Measurements from ENCODE around the gene DNAJC8.

The DNAJC8 gene

GRCh38 chr1:28175955-28176485 lies 56.8 kb downstream of the DNAJC8 start:
- Histone ChIP-seq H3K9ac (ENCODE audit: low read depth, low read length) (no peak overlapping the region), H3K4me3 (ENCODE audit: low read length) (no peak overlapping the region), H3K36me3 (ENCODE audit: insufficient read depth, low read length) (no peaks in the 10 kb centered on the region), H3K27me3 (ENCODE audit: control insufficient read depth, insufficient read depth, low read length) (peaks cover 8% of the 10 kb centered on the region), H3K4me1 (ENCODE audit: control insufficient read depth, insufficient read depth, low read length) (peaks cover 9% of the 10 kb centered on the region), H3K4me2 (ENCODE audit: low read length) (no peak overlapping the region), H3K9me3 (replicated peaks; ENCODE audit: low read length) (no peaks in the 10 kb centered on the region)

- Histone ChIP-seq H3K4me2 (ENCODE audit: low read length) (no peak overlapping the region), H3K4me3 (ENCODE audit: low read length) (no peak overlapping the region), H3K9ac (ENCODE audit: low read depth, low read length) (no peak overlapping the region), H3K4me1 (ENCODE audit: control insufficient read depth, insufficient read depth, low read length) (peaks cover 9% of the 10 kb centered on the region), H3K36me3 (ENCODE audit: insufficient read depth, low read length) (no peaks in the 10 kb centered on the region), H3K9me3 (replicated peaks; ENCODE audit: low read length) (no peaks in the 10 kb centered on the region), H3K27me3 (ENCODE audit: control insufficient read depth, insufficient read depth, low read length) (peaks cover 8% of the 10 kb centered on the region)
Measured at GRCh38 chr1:28173980-28174297, 58.9 kb downstream of the DNAJC8 start.

- Histone ChIP-seq H3K27me3 (ENCODE audit: control insufficient read depth, insufficient read depth, low read length) (peaks cover 8% of the 10 kb centered on the region), H3K36me3 (ENCODE audit: insufficient read depth, low read length) (no peaks in the 10 kb centered on the region), H3K4me3 (ENCODE audit: low read length) (no peak overlapping the region), H3K9me3 (replicated peaks; ENCODE audit: low read length) (no peaks in the 10 kb centered on the region), H3K9ac (ENCODE audit: low read depth, low read length) (no peak overlapping the region), H3K4me1 (ENCODE audit: control insufficient read depth, insufficient read depth, low read length) (peaks cover 9% of the 10 kb centered on the region), H3K4me2 (ENCODE audit: low read length) (no peak overlapping the region)
Measured at GRCh38 chr1:28173151-28173979, 59.5 kb downstream of the DNAJC8 start.

- no peaks in the 10 kb centered on the region for H3K36me3 ChIP-seq (ENCODE audit: insufficient read depth, low read length)
- no peak overlapping the region for H3K4me3 ChIP-seq (ENCODE audit: low read length)
- H3K9ac ChIP-seq (ENCODE audit: low read depth, low read length), result no peak overlapping the region
- H3K9me3 ChIP-seq (replicated peaks; ENCODE audit: low read length), result no peaks in the 10 kb centered on the region
- H3K27me3 ChIP-seq (ENCODE audit: control insufficient read depth, insufficient read depth, low read length), result peaks cover 7% of the 10 kb centered on the region
- peak overlapping the region; percentile 31 for H3K4me2 ChIP-seq (ENCODE audit: low read length)
- H3K4me1 ChIP-seq (ENCODE audit: control insufficient read depth, insufficient read depth, low read length), result peaks cover 9% of the 10 kb centered on the region
Measured at GRCh38 chr1:28172713-28173150, 60.1 kb downstream of the DNAJC8 start.

GRCh38 chr1:28171246-28171645 lies 61.6 kb downstream of the DNAJC8 start:
- Histone ChIP-seq H3K27me3 (ENCODE audit: control insufficient read depth, insufficient read depth, low read length) (no peaks in the 10 kb centered on the region), H3K4me2 (ENCODE audit: low read length) (no peak overlapping the region), H3K36me3 (ENCODE audit: insufficient read depth, low read length) (no peaks in the 10 kb centered on the region), H3K4me1 (ENCODE audit: control insufficient read depth, insufficient read depth, low read length) (peaks cover 9% of the 10 kb centered on the region), H3K9ac (ENCODE audit: low read depth, low read length) (no peak overlapping the region), H3K4me3 (ENCODE audit: low read length) (no peak overlapping the region), H3K9me3 (replicated peaks; ENCODE audit: low read length) (no peaks in the 10 kb centered on the region)

DNA sequence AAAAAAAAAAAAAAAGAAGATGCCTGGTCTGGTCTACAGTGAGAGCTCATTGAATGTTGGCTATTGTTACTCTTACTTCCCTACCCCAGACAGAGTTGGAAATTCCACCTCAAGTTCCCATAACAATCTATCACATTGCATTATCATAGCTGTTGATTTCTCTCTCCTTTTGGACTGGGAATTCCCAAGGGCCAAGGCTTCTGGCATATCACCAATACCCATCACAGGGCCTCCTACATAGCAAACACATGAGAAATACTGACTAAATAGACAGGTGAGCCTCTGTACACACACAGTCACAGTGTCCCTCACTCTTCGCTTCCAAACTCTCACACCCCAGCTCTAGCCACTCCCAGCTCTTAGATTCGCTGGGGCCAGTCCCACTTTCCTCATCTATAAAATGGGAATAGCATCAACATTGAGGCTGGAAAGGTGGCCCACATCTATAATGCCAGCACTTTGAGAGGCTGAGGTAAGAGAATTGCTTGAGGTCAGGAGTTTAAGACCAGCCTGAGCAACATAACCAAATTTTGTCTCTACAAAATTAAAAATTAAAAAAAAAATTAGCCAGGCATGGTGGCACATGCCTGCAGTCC lies 62.7 kb downstream of the DNAJC8 start:
- H3K4me2 ChIP-seq (ENCODE audit: low read length), result no peak overlapping the region
- peaks cover 9% of the 10 kb centered on the region for H3K4me1 ChIP-seq (ENCODE audit: control insufficient read depth, insufficient read depth, low read length)
- no peak overlapping the region for H3K4me3 ChIP-seq (ENCODE audit: low read length)
- H3K36me3 ChIP-seq (ENCODE audit: insufficient read depth, low read length), result no peaks in the 10 kb centered on the region
- H3K9ac ChIP-seq (ENCODE audit: low read depth, low read length), result no peak overlapping the region
- H3K9me3 ChIP-seq (replicated peaks; ENCODE audit: low read length), result no peaks in the 10 kb centered on the region
- no peaks in the 10 kb centered on the region for H3K27me3 ChIP-seq (ENCODE audit: control insufficient read depth, insufficient read depth, low read length)

GRCh38 chr1:28163496-28164161 lies 69.2 kb downstream of the DNAJC8 start:
- Histone ChIP-seq H3K36me3 (ENCODE audit: insufficient read depth, low read length) (no peaks in the 10 kb centered on the region), H3K9me3 (replicated peaks; ENCODE audit: low read length) (no peaks in the 10 kb centered on the region), H3K4me1 (ENCODE audit: control insufficient read depth, insufficient read depth, low read length) (peaks cover 9% of the 10 kb centered on the region), H3K9ac (ENCODE audit: low read depth, low read length) (no peak overlapping the region), H3K27me3 (ENCODE audit: control insufficient read depth, insufficient read depth, low read length) (peaks cover 6% of the 10 kb centered on the region), H3K4me3 (ENCODE audit: low read length) (no peak overlapping the region), H3K4me2 (ENCODE audit: low read length) (no peak overlapping the region)

- H3K27me3 ChIP-seq (ENCODE audit: control insufficient read depth, insufficient read depth, low read length), result peaks cover 6% of the 10 kb centered on the region
- H3K36me3 ChIP-seq (ENCODE audit: insufficient read depth, low read length), result no peaks in the 10 kb centered on the region
- no peak overlapping the region for H3K4me2 ChIP-seq (ENCODE audit: low read length)
- no peak overlapping the region for H3K9ac ChIP-seq (ENCODE audit: low read depth, low read length)
- H3K4me3 ChIP-seq (ENCODE audit: low read length), result no peak overlapping the region
- peaks cover 9% of the 10 kb centered on the region for H3K4me1 ChIP-seq (ENCODE audit: control insufficient read depth, insufficient read depth, low read length)
- no peaks in the 10 kb centered on the region for H3K9me3 ChIP-seq (replicated peaks; ENCODE audit: low read length)
Measured at GRCh38 chr1:28162151-28162550, 70.7 kb downstream of the DNAJC8 start.

DNA sequence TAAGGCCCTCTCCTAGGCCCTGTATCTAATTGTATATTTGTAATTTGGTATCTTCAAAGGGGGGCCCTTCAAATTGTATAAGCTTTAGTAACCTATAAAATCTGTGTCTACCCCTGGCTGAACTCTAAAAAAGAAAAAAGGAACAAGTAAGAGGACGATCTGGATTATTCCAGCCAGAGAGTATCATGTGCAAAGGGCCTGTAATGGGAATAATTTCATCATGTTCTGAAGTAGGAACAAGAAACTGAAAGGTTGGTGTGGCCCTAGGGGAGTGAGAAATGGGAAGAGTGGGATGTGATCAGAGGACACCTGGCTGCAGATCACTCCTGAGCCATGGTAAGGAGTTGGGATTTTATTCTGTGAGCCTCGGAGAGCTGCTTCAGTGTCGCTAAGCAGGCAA lies 71.1 kb downstream of the DNAJC8 start:
- Histone ChIP-seq H3K4me2 (ENCODE audit: low read length) (no peak overlapping the region), H3K27me3 (ENCODE audit: control insufficient read depth, insufficient read depth, low read length) (peaks cover 6% of the 10 kb centered on the region), H3K4me3 (ENCODE audit: low read length) (no peak overlapping the region), H3K36me3 (ENCODE audit: insufficient read depth, low read length) (no peaks in the 10 kb centered on the region), H3K4me1 (ENCODE audit: control insufficient read depth, insufficient read depth, low read length) (peaks cover 9% of the 10 kb centered on the region), H3K9ac (ENCODE audit: low read depth, low read length) (no peak overlapping the region), H3K9me3 (replicated peaks; ENCODE audit: low read length) (no peaks in the 10 kb centered on the region)

- H3K27me3 ChIP-seq (ENCODE audit: control insufficient read depth, insufficient read depth, low read length), result peaks cover 6% of the 10 kb centered on the region
- H3K4me1 ChIP-seq (ENCODE audit: control insufficient read depth, insufficient read depth, low read length), result peaks cover 9% of the 10 kb centered on the region
- H3K4me3 ChIP-seq (ENCODE audit: low read length), result no peak overlapping the region
- peak overlapping the region; percentile 4 for H3K4me2 ChIP-seq (ENCODE audit: low read length)
- H3K36me3 ChIP-seq (ENCODE audit: insufficient read depth, low read length), result no peaks in the 10 kb centered on the region
- H3K9me3 ChIP-seq (replicated peaks; ENCODE audit: low read length), result no peaks in the 10 kb centered on the region
- no peak overlapping the region for H3K9ac ChIP-seq (ENCODE audit: low read depth, low read length)
Measured at GRCh38 chr1:28160782-28161266, 72.0 kb downstream of the DNAJC8 start.

- Histone ChIP-seq H3K4me3 (ENCODE audit: low read length) (no peak overlapping the region), H3K27me3 (ENCODE audit: control insufficient read depth, insufficient read depth, low read length) (peaks cover 6% of the 10 kb centered on the region), H3K9me3 (replicated peaks; ENCODE audit: low read length) (no peaks in the 10 kb centered on the region), H3K9ac (ENCODE audit: low read depth, low read length) (no peak overlapping the region), H3K36me3 (ENCODE audit: insufficient read depth, low read length) (no peaks in the 10 kb centered on the region), H3K4me1 (ENCODE audit: control insufficient read depth, insufficient read depth, low read length) (peaks cover 9% of the 10 kb centered on the region), H3K4me2 (ENCODE audit: low read length) (no peak overlapping the region)
Measured at GRCh38 chr1:28159680-28160079, 73.1 kb downstream of the DNAJC8 start.

All from skeletal muscle satellite cell (primary cell).